Lung (tissue), 12 donors: ENCODE data around the gene TSPEAR. TPM values are rescaled to one million over a fixed set of nuclear protein-coding genes. Genes with fewer than 3 reads are reported as not detected.

Source experiments
- ATAC-seq: fragments of 200-7000 bp; cut with Tn5 transposase; one replicate; pipeline ENCODE4 v1.9.1; 2020; ENCODE audit warnings: moderate number of reproducible peaks; ENCODE audit not compliant: insufficient read depth, low FRiP score
- DNase-seq, 3 donors: peaks; one replicate each; pipeline ENCODE4 v3.0.0-alpha.2; 2013 to 2017
- H3K27ac ChIP-seq, 2 donors: one replicate each; pipeline ENCODE4 v1.5.1; 2013; ENCODE audit warnings: mild to moderate bottlenecking in 2 of 2, moderate library complexity in 2 of 2, control low read depth in 1 of 2, inconsistent platforms in 1 of 2, low read depth in 1 of 2, low read length in 1 of 2
- H3K27me3 ChIP-seq, 3 donors: one replicate each; pipeline ENCODE4 v1.5.1; 2013; ENCODE audit warnings: low read length in 2 of 3; ENCODE audit not compliant: control insufficient read depth in 3 of 3, insufficient read depth in 3 of 3
- H3K36me3 ChIP-seq, 4 donors: one replicate each; pipeline ENCODE4 v1.5.1; 2013; ENCODE audit warnings: low read length in 4 of 4, mild to moderate bottlenecking in 1 of 4, moderate library complexity in 1 of 4; ENCODE audit not compliant: control insufficient read depth in 4 of 4, insufficient read depth in 4 of 4
- H3K4me1 ChIP-seq, 5 donors: one replicate each; pipeline ENCODE4 v1.5.1; 2013; ENCODE audit warnings: low read length in 5 of 5, mild to moderate bottlenecking in 2 of 5, moderate library complexity in 1 of 5; ENCODE audit not compliant: control insufficient read depth in 5 of 5, insufficient read depth in 5 of 5
- H3K4me3 ChIP-seq: one replicate; pipeline ENCODE4 v1.5.1; 2013; ENCODE audit warnings: mild to moderate bottlenecking, control low read depth, moderate library complexity
- H3K9ac ChIP-seq, 2 donors: one replicate each; pipeline ENCODE4 v1.5.1; 2013; ENCODE audit warnings: low read length in 2 of 2, control low read depth in 1 of 2; ENCODE audit not compliant: insufficient read depth in 1 of 2
- H3K9me3 ChIP-seq, 4 donors: one replicate each; pipeline ENCODE4 v1.5.1; 2013; ENCODE audit warnings: low read length in 3 of 4, mild to moderate bottlenecking in 1 of 4, moderate library complexity in 1 of 4; ENCODE audit not compliant: control insufficient read depth in 4 of 4, insufficient read depth in 3 of 4
- CTCF ChIP-seq: IDR thresholded peaks from 2 replicates; pipeline ENCODE4 v1.5.1; 2012; ENCODE audit warnings: mild to moderate bottlenecking; ENCODE audit errors: control extremely low read depth, extremely low read depth
- WGBS, 2 donors: extraction: QIAGEN DNeasy Blood & Tissue Kit; methylation state at CpG; one replicate each; pipeline ENCODE4 v1.1.7; 2013; 5-methylcytosine and 5-hydroxymethylcytosine counted together
- polyA plus RNA-seq, 2 donors: library from polyadenylated mRNA; stranded (reverse); fragments of 200-250 nt; gene quantifications; one replicate each; pipeline ENCODE4 v1.2.1, GENCODE V29; 2013
- total RNA-seq, 2 donors: library from RNA; depleted of rRNA in 1 of 2; stranded (reverse); fragments of >200 nt in 1 of 2; gene quantifications; one replicate each; pipeline ENCODE4 v1.2.1, GENCODE V29; 2014 to 2021
- donor health status: control.
- donor health status: control.
- donor health status: Bipolar disorder and iron deficiency.
- donor health status: healthy.
- donor health status: DM: yes; HTN: yes; CAD: no.

TSPEAR gene
- total and polyA plus RNA-seq, 4 donors: 0.02 to 2.1 (median 0.27) TPM

DNA sequence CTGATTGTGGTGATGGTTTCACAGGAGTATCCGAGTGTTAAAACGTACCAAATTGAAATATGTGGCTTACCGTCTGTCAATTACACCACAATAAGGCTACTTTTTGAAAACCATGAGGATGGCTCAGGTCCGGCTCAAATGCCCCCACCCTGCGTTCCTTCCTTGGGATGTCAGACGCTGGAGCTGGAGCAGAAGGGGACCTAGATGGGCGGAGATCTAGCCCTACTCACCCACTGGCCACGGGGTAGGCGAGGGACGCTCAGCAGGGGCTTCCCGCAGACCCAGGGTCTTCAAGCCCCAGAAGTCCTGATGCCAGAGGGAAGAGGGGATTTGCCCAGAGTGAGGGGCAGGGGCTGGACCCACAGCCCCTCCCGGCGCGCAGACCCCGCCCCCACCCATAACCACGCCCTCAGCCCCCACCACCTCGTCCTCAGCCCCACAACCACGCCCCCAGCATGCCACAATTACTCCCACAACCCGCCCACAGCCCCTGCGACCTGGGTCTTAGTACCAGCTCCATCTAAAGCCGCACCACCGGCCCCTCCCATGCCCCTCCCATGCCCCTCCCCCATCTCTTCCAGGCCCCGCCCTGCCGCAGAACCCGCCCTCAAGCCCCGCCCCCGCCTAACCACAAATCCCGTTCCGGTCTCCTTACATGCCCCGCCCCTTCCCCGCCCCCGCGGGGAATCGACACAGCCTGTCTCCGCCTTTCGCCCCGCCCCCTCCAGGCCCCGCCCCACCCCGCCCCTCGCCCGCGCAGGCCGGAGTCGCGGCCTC, 256.4 kb downstream of the TSPEAR start, which contains the start of gene LRRC3:
Gene LRRC3 (plus strand): TSS at position 764 of the 777 bp plus-strand sequence. CDS start 1,135 bp downstream, outside the sequence.
- Histone ChIP-seq H3K9me3 (peaks cover 0 to 6% (median under 1%) of the 10 kb centered on the region in 4 donors), H3K36me3 (peaks cover 0 to 11% (median under 1%) of the 10 kb centered on the region in 4 donors), H3K4me3 (peak within 1 kb of the TSS; percentile 60), H3K9ac (peak within 1 kb of the TSS in 1 of 2 donors; percentile 50), H3K4me1 (peaks cover 0 to 9% (median 3%) of the 10 kb centered on the region in 5 donors), H3K27ac (no peak within 1 kb of the TSS), H3K27me3 (no peaks in the 10 kb centered on the region)
- peak; percentile 82 to 90 (median 85) for DNase-seq
- WGBS, 2 donors: 8 to 11% methylated on average over 31 to 45 of the region's 45 CpGs
- TF ChIP-seq CTCF: no peak
- ATAC-seq: peak; percentile 88

DNA sequence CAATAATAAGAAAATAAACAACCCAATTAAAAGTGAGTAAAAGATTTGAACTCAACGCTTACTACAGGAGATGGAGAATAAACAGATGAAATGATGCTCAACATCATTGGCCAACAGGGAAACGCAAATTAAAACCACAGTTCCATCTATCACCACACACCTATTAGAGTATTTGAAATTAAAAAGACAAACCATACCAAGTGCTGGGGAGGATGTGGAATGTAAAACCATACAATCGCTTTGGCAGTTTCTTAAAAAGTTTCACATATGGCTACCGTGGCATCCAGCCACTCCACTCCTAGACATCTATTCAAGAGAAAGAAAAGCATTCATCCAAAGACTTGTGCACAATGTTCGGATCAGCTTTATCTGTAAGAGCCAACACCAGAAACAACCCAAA, 257.3 kb downstream of the TSPEAR start:
- Histone ChIP-seq H3K4me3 (no peak overlapping the region), H3K36me3 (peaks cover 0 to 11% (median under 1%) of the 10 kb centered on the region in 4 donors), H3K27me3 (no peaks in the 10 kb centered on the region), H3K4me1 (peaks cover 0 to 9% (median 3%) of the 10 kb centered on the region in 5 donors), H3K27ac (no peak overlapping the region), H3K9me3 (peaks cover 0 to 6% (median under 1%) of the 10 kb centered on the region in 4 donors), H3K9ac (no peak overlapping the region)
- no peak for DNase-seq
- no peak for TF ChIP-seq CTCF
- ATAC-seq: no peak
- WGBS, 2 donors: 91 to 95% methylated on average over 5 of the region's 5 CpGs

DNA sequence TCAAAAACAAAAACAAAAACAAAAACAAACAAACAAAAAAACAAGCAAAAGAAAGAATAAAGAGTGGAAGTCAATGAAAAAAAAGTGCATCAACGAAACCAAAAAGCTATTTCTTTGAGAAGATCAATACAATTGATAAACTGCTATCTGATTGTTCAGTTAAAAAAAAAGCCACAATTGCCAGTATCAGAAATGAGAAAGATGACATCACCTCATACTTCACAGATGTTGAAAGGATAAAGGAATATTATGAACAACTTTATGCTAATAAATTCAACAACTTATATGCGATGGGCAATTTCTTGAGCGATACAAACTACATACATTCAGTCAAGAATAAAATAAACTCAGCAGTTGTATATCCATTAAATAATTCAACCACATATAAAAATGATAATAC, 258.3 kb downstream of the TSPEAR start:
- no peak overlapping the region for H3K4me3 ChIP-seq
- TF ChIP-seq CTCF: no peak
- peaks cover 0 to 6% (median under 1%) of the 10 kb centered on the region in 4 donors for H3K9me3 ChIP-seq
- H3K36me3 ChIP-seq: peaks cover 0 to 11% (median under 1%) of the 10 kb centered on the region in 4 donors
- H3K9ac ChIP-seq: no peak overlapping the region
- DNase-seq (no peak), ATAC-seq (no peak)
- H3K27ac ChIP-seq: no peak overlapping the region
- H3K27me3 ChIP-seq: peaks cover 0 to 7% (median 0%) of the 10 kb centered on the region in 3 donors
- peaks cover 0 to 9% (median 3%) of the 10 kb centered on the region in 5 donors for H3K4me1 ChIP-seq
- WGBS, 2 donors: 95 to 99% methylated on average over 3 of the region's 3 CpGs
